GM12878 (cell line): ENCODE measurements around the gene FAM53B. TPM values are rescaled to one million over a fixed set of nuclear protein-coding genes. Genes with fewer than 3 reads are reported as not detected.

Experiments
- ATAC-seq: fragments of 200-7000 bp; cut with Tn5 transposase; 3 replicates; pipeline ENCODE4 v1.9.1; 2020; ENCODE audit warnings: mild to moderate bottlenecking, moderate library complexity
- BruUV-seq: library from RNA; stranded (reverse); fragments of 400-500 nt; replicated peaks from 2 replicates; lab custom pipeline; 2021; lab: Mats Ljungman, UMichigan
- CTCF ChIA-PET: fragments of 300-600 bp; sonication (Branson Sonifier 250); formaldehyde crosslinking; extraction: SDS; loops from one replicate; lab custom pipeline; 2021; ENCODE audit warnings: inconsistent platforms; lab: Yijun Ruan, JAX
- POLR2A ChIA-PET: fragments of 350-600 bp; formaldehyde crosslinking; extraction: SDS; loops from one replicate; lab custom pipeline; 2021; ENCODE audit warnings: inconsistent platforms; lab: Charles Lee
- RAD21 ChIA-PET: fragments of 300-600 bp; sonication (Branson Sonifier 250); formaldehyde crosslinking; loops from one replicate; lab custom pipeline; 2023; ENCODE audit warnings: antibody characterized with exemption; ENCODE audit not compliant: unreplicated experiment; lab: Charles Lee
- SMC1A ChIA-PET: fragments of 300-600 bp; sonication (Branson Sonifier 250); formaldehyde crosslinking; loops from one replicate; lab custom pipeline; 2023; ENCODE audit not compliant: unreplicated experiment, uncharacterized antibody; lab: Charles Lee
- DNase-seq: peaks from one replicate; pipeline ENCODE4 v3.0.0-alpha.2; 2011; ENCODE audit warnings: low read depth, low spot score
- FAIRE-seq: peaks from 3 replicates; lab custom pipeline; 2011; peaks lifted over from hg19 to GRCh38; lab: Jason Lieb, UNC
- H2AFZ ChIP-seq: 2 replicates; pipeline ENCODE4 v1.6.0; 2011; ENCODE audit warnings: low read depth, low read length, control low read depth; ENCODE audit not compliant: control insufficient read depth
- H3K27ac ChIP-seq: 2 replicates; pipeline ENCODE4 v1.5.1; 2011; ENCODE audit warnings: control low read depth; ENCODE audit not compliant: control insufficient read depth, insufficient read depth
- H3K27me3 ChIP-seq, 2 experiments: replicated peaks in 1 of 2; 2 replicates each; pipeline versions ENCODE4 v1.6.0 to v1.6.1; 2011; ENCODE audit warnings: low read length in 1 of 2; ENCODE audit not compliant: control insufficient read depth in 2 of 2, insufficient read depth in 2 of 2
- H3K36me3 ChIP-seq, 2 experiments: 2 replicates each; pipeline ENCODE4 v1.5.1; 2011; ENCODE audit warnings: low read length in 1 of 2; ENCODE audit not compliant: control insufficient read depth in 2 of 2, insufficient read depth in 2 of 2
- H3K4me1 ChIP-seq: 2 replicates; pipeline ENCODE4 v1.6.1; 2011; ENCODE audit warnings: mild to moderate bottlenecking, low read length, moderate library complexity, mixed read lengths; ENCODE audit not compliant: control insufficient read depth, insufficient read depth
- H3K4me2 ChIP-seq: 2 replicates; pipeline ENCODE4 v1.6.0; 2011; ENCODE audit warnings: control low read depth; ENCODE audit not compliant: control insufficient read depth, insufficient read depth
- H3K4me3 ChIP-seq: fragments of 200-600 bp; sonication (generic); 2 replicates; pipeline ENCODE4 v1.5.1; 2016
- H3K79me2 ChIP-seq: 2 replicates; pipeline ENCODE4 v1.6.0; 2011; ENCODE audit warnings: low read length; ENCODE audit not compliant: control insufficient read depth, insufficient read depth
- H3K9ac ChIP-seq: 2 replicates; pipeline ENCODE4 v1.8.0; 2011; ENCODE audit warnings: low read length, control low read depth, mixed read lengths; ENCODE audit not compliant: control insufficient read depth, insufficient read depth
- H3K9me3 ChIP-seq: replicated peaks from 3 replicates; pipeline ENCODE4 v1.5.1; 2011; ENCODE audit warnings: mild to moderate bottlenecking, low read length; ENCODE audit not compliant: control insufficient read depth, insufficient read depth
- H4K20me1 ChIP-seq: 2 replicates; pipeline ENCODE4 v1.6.0; 2011; ENCODE audit not compliant: control insufficient read depth, insufficient read depth
- ATF3 ChIP-seq: IDR thresholded peaks from 2 replicates; pipeline ENCODE4 v1.6.1; 2011; ENCODE audit warnings: low read depth, mild to moderate bottlenecking, low read length, moderate library complexity, borderline replicate concordance; ENCODE audit errors: extremely low read depth
- CEBPB ChIP-seq, 2 experiments: fragments of 150-350 bp in 1 of 2; IDR thresholded peaks; 2 replicates each; pipeline ENCODE4 v1.6.1; 2012 to 2014; ENCODE audit warnings: low read depth in 2 of 2, low read length in 2 of 2, borderline replicate concordance in 1 of 2, inconsistent platforms in 1 of 2
- DPF2 ChIP-seq: fragments of 450-650 bp; IDR thresholded peaks from 2 replicates; pipeline ENCODE4 v1.6.1; 2017; ENCODE audit warnings: mild to moderate bottlenecking
- EED ChIP-seq: sonication (generic); IDR thresholded peaks from 2 replicates; pipeline ENCODE4 v1.6.1; 2016; ENCODE audit warnings: antibody characterized with exemption, low read depth
- HDGF ChIP-seq: fragments of 450-650 bp; IDR thresholded peaks from 2 replicates; pipeline ENCODE4 v1.6.1; 2016; ENCODE audit warnings: antibody characterized with exemption
- IKZF2 ChIP-seq, 2 experiments: fragments of 450-650 bp; IDR thresholded peaks; 2 replicates each; pipeline ENCODE4 v1.6.1; 2017; ENCODE audit warnings: mild to moderate bottlenecking in 2 of 2, moderate library complexity in 2 of 2
- MLLT1 ChIP-seq: fragments of 450-650 bp; IDR thresholded peaks from 2 replicates; pipeline ENCODE4 v1.6.1; 2016; ENCODE audit warnings: mild to moderate bottlenecking
- NBN ChIP-seq: fragments of 450-650 bp; IDR thresholded peaks from 2 replicates; pipeline ENCODE4 v1.6.1; 2016
- REST ChIP-seq: IDR thresholded peaks from 2 replicates; pipeline ENCODE4 v1.6.1; 2012; ENCODE audit warnings: mild to moderate bottlenecking, low read depth, low read length
- RUNX3 ChIP-seq: IDR thresholded peaks from 2 replicates; pipeline ENCODE4 v1.6.1; 2012; ENCODE audit warnings: low read length, inconsistent platforms
- SIX5 ChIP-seq: IDR thresholded peaks from 2 replicates; pipeline ENCODE4 v1.6.1; 2011; ENCODE audit warnings: mild to moderate bottlenecking, low read depth, low read length, moderate library complexity; ENCODE audit not compliant: severe bottlenecking
- SMAD5 ChIP-seq: IDR thresholded peaks from 2 replicates; pipeline ENCODE4 v1.6.1; 2016; ENCODE audit warnings: antibody characterized with exemption, low read depth
- YY1 ChIP-seq: IDR thresholded peaks from 2 replicates; pipeline ENCODE4 v1.6.1; 2011; ENCODE audit warnings: low read depth, mild to moderate bottlenecking, low read length
- ZSCAN29 ChIP-seq: fragments of 450-650 bp; IDR thresholded peaks from 2 replicates; pipeline ENCODE4 v1.6.1; 2017; ENCODE audit warnings: mild to moderate bottlenecking, moderate library complexity
- WGBS: methylation state at CpG from one replicate; pipeline ENCODE4 v1.1.6; 2016; ENCODE audit warnings: low lambda C conversion rate; ENCODE audit not compliant: insufficient replicate concordance, insufficient coverage; ENCODE audit errors: missing lambda C conversion rate; 5-methylcytosine and 5-hydroxymethylcytosine counted together
- in situ Hi-C: fragments of 300-500 bp; cut with MboI; formaldehyde crosslinking; loops from 9 replicates; pipeline ENCODE4 v1.14.3; 2018; ENCODE audit warnings: mixed read lengths
- intact Hi-C: fragments of 100-400 bp; cut with micrococcal nuclease; formaldehyde crosslinking; loops from one replicate; pipeline ENCODE4 v1.14.2; 2022; ENCODE audit not compliant: unreplicated experiment
- polyA plus RNA-seq, 11 experiments: library from polyadenylated mRNA; depleted of rRNA in 4 of 11; unstranded in 6 of 11; stranded (reverse) in 5 of 11; fragments of >200 nt; fragmentation: Nextera tagmentation in 4 of 11; fragmentation: Illumina TruSeq in 1 of 11; extraction: Ambion mirVana in 4 of 11; extraction: Trizol in 1 of 11; gene quantifications; 1 replicate in 1 of 11; 2 replicates in 10 of 11; pipeline versions ENCODE4 v1.2.1 to v1.2.3, GENCODE V29; 2011 to 2016; ENCODE audit warnings: inconsistent platforms in 2 of 11, missing spikeins in 2 of 11, low read depth in 1 of 11
- total RNA-seq, 4 experiments: library from RNA; depleted of rRNA in 3 of 4; stranded (reverse); fragments of >200 nt in 3 of 4; fragmentation: Illumina TruSeq in 1 of 4; extraction: Trizol in 1 of 4; gene quantifications; 2 replicates each; pipeline versions ENCODE4 v1.2.1 to v1.2.3, GENCODE V29; 2013 to 2021

The FAM53B gene
- total and polyA plus RNA-seq, 10 of the 15 experiments (the other 5 are each of a cell fraction or from before 2014, with no cell fraction given), result 0.05 to 26.3 (median 8.1) TPM

- no peak for TF ChIP-seq MLLT1
- TF ChIP-seq SMAD5, result no peak
- no peak for TF ChIP-seq REST
Observed at GRCh38 chr10:124596962-124597845, 147.0 kb downstream of the FAM53B start (continued).

GRCh38 chr10:124596116-124596785, 147.9 kb downstream of the FAM53B start:
- BruUV-seq, result no TSS peak
- Histone ChIP-seq H3K4me3 (no peak overlapping the region), H3K4me1 (peaks cover under 1% of the 10 kb centered on the region; the same call in 1 of the 2 replicates), H3K9ac (no peak overlapping the region), H3K36me3 (no peaks in the 10 kb centered on the region), H3K27me3 (no peaks in the 10 kb centered on the region; a peak in 1 of 4 replicates), H2AFZ (no peak overlapping the region), H3K79me2 (no peaks in the 10 kb centered on the region), H3K4me2 (no peak overlapping the region), H4K20me1 (no peaks in the 10 kb centered on the region), H3K27ac (no peak overlapping the region), H3K9me3 (no peaks in the 10 kb centered on the region; the same call in 1 of the 3 replicates)
- POLR2A ChIA-PET, result no interaction called here
- TF ChIP-seq HDGF (no peak), DPF2 (no peak), ZSCAN29 (no peak), CEBPB (IDR thresholded peaks at IDR 0.05; ENCODE audit: borderline replicate concordance in 1 of 2, low read depth in 2 of 2, low read length in 2 of 2) (no peak), IKZF2 (IDR thresholded peaks at IDR 0.05) (no peak), YY1 (no peak), SIX5 (no peak), NBN (no peak), ATF3 (no peak), EED (no peak), RUNX3 (no peak)
- CTCF ChIA-PET, result interaction anchor here (0.7 kb wide), 1 partner anchor 874 kb away, joined by 3 read pairs; no protein-coding TSS in a partner anchor
- intact Hi-C loops (no loop called here), in situ Hi-C loops (no loop called here)
- ATAC-seq, result no peak
- WGBS, result 53% methylated on average over 18 of the region's 18 CpGs
- RAD21 ChIA-PET, result no interaction called here
- no peak for FAIRE-seq
- DNase-seq, result no peak
- SMC1A ChIA-PET, result interaction anchor here (0.6 kb wide), 1 partner anchor 123 kb away, joined by 3 read pairs; no protein-coding TSS in a partner anchor
